ENCODE measurements around the gene TROAP. TPM values are rescaled to one million over a fixed set of nuclear protein-coding genes. Genes with fewer than 3 reads are reported as not detected.

TROAP gene
- total and polyA plus RNA-seq, 5 donors: 0.25 to 1.7 (median 0.79) TPM; not detected in 1

- no peak for DNase-seq
- Histone ChIP-seq H3K4me1 (ENCODE audit: control insufficient read depth, insufficient read depth, low read length) (peaks cover 4% of the 10 kb centered on the region), H3K27me3 (ENCODE audit: control insufficient read depth, insufficient read depth) (no peaks in the 10 kb centered on the region), H3K27ac (ENCODE audit: low read length) (no peak overlapping the region), H3K4me3 (ENCODE audit: low read length) (no peak overlapping the region), H3K9me3 (ENCODE audit: control insufficient read depth, low read length) (no peaks in the 10 kb centered on the region)
- WGBS: 58% methylated on average over 5 of the region's 5 CpGs
- ATAC-seq: no peak
- intact Hi-C loops (cut with DNase I): loop anchor here in 1 of 4 donors (5.0 kb wide), 1 partner anchor 48 kb away; no protein-coding TSS in a partner anchor
Measured at GRCh38 chr12:49294804-49295081, 28.3 kb upstream of the TROAP start.

DNA sequence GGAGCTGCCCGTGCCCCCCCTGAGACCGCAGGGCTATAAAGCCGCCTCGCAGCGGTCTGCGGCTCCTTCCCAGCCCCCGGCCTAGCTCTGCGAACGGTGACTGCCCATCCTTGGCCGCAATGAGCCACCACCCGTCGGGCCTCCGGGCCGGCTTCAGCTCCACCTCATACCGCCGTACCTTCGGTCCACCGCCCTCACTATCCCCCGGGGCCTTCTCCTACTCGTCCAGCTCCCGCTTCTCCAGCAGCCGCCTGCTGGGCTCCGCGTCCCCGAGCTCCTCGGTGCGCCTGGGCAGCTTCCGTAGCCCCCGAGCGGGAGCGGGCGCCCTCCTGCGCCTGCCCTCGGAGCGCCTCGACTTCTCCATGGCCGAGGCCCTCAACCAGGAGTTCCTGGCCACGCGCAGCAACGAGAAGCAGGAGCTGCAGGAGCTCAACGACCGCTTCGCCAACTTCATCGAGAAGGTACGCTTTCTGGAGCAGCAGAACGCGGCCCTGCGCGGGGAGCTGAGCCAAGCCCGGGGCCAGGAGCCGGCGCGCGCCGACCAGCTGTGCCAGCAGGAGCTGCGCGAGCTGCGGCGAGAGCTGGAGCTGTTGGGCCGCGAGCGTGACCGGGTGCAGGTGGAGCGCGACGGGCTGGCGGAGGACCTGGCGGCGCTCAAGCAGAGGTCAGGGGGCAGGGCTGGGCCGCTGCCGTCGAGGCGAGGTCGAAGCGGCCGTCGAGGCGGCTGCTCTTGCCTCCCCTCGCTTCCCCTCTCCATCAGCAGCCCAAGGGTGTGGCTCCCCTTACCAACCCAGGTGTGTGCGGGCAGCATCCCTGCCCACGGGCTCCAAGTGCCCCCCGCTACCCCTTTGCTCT is 27.7 kb upstream of the TROAP start, which contains the start of gene PRPH:
Gene PRPH, plus strand, starts transcription at position 66 of the 855 bp plus-strand sequence. Its CDS starts 54 bp downstream, at position 120.
- peaks cover 4% of the 10 kb centered on the region for H3K4me1 ChIP-seq (ENCODE audit: control insufficient read depth, insufficient read depth, low read length)
- no peaks in the 10 kb centered on the region for H3K27me3 ChIP-seq (ENCODE audit: control insufficient read depth, insufficient read depth)
- WGBS: 12% methylated on average over 82 of the region's 82 CpGs
- H3K4me3 ChIP-seq (ENCODE audit: low read length): no peak within 1 kb of the TSS
- DNase-seq (peak in 2 of 3 donors; percentile 58 to 66), ATAC-seq (no peak)
- intact Hi-C loops (cut with DNase I): no loop called here
- H3K27ac ChIP-seq (ENCODE audit: low read length): no peak within 1 kb of the TSS
- no peaks in the 10 kb centered on the region for H3K9me3 ChIP-seq (ENCODE audit: control insufficient read depth, low read length)

DNA sequence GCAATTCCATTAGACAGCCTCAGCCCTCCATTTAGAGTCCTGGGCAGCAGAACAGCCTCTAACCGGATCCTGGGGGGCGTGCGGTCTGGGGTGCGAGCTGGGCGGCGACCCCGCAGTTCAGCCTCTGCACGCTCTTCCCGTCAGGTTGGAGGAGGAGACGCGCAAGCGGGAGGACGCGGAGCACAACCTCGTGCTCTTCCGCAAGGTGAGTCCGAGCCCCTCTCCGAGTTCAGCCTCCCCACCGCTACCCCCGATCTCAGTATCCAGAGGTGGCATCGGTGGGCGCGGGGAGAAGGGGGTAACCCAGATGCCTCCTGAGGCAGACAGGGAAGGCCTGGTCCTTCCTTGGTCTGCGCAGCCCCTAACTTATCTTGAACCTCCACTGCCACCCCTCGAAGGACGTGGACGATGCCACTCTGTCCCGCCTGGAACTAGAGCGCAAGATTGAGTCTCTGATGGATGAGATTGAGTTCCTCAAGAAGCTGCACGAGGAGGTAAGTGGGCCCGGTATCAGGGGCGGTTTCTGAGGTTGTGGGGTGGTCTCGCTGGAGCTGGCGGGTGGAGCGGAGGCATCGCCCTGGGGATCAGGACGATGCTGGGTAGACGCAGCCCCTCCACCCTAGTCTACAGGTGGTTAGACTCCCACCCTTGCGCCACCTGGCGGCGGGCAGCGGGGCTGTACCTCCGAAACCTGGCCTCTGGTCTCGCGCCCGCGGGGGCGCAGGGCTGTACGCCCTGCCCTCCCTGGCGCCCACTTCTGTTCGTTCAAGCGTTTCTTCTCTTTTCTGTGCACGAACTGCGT is 26.8 kb upstream of the TROAP start:
- peaks cover 4% of the 10 kb centered on the region for H3K4me1 ChIP-seq (ENCODE audit: control insufficient read depth, insufficient read depth, low read length)
- no peak overlapping the region for H3K4me3 ChIP-seq (ENCODE audit: low read length)
- DNase-seq (peak; percentile 45 to 78 (median 69)), ATAC-seq (peak in 1 of 2 donors; percentile 32)
- no peaks in the 10 kb centered on the region for H3K9me3 ChIP-seq (ENCODE audit: control insufficient read depth, low read length)
- intact Hi-C loops (cut with DNase I): no loop called here
- 17% methylated on average over 54 of the region's 54 CpGs for WGBS
- H3K27me3 ChIP-seq (ENCODE audit: control insufficient read depth, insufficient read depth): no peaks in the 10 kb centered on the region
- no peak overlapping the region for H3K27ac ChIP-seq (ENCODE audit: low read length)

- intact Hi-C loops (cut with DNase I): no loop called here
- peaks cover 4% of the 10 kb centered on the region for H3K4me1 ChIP-seq (ENCODE audit: control insufficient read depth, insufficient read depth, low read length)
- 4% methylated on average over 77 of the region's 77 CpGs for WGBS
- no peaks in the 10 kb centered on the region for H3K27me3 ChIP-seq (ENCODE audit: control insufficient read depth, insufficient read depth)
- DNase-seq (peak in 1 of 3 donors; percentile 59), ATAC-seq (no peak)
- H3K9me3 ChIP-seq (ENCODE audit: control insufficient read depth, low read length): no peaks in the 10 kb centered on the region
- H3K27ac ChIP-seq (ENCODE audit: low read length): no peak overlapping the region
- peak overlapping the region; percentile 4 for H3K4me3 ChIP-seq (ENCODE audit: low read length)
Measured at GRCh38 chr12:49296836-49297694, 26.0 kb upstream of the TROAP start.

DNA sequence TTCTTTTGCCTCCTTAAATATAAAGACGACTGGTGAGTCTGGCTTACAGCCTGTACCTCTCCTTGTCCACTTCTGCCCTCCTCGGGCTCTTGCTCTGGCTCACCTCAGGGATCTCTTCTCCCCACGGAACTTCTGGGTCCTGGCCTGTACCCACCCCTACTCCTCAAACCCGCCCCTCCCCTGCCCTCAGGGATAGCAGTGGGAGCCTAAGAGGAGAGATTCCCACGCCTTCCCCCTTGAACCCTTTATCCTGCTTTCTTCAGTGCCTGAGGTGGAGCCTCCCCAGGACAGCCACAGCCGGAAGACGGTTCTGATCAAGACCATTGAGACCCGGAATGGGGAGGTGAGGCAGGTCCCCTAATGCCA is 25.4 kb upstream of the TROAP start:
- DNase-seq (no peak), ATAC-seq (no peak)
- 21% methylated on average over 8 of the region's 8 CpGs for WGBS
- Histone ChIP-seq H3K4me3 (ENCODE audit: low read length) (peak overlapping the region; percentile 4), H3K9me3 (ENCODE audit: control insufficient read depth, low read length) (no peaks in the 10 kb centered on the region), H3K27ac (ENCODE audit: low read length) (no peak overlapping the region), H3K4me1 (ENCODE audit: control insufficient read depth, insufficient read depth, low read length) (peaks cover 4% of the 10 kb centered on the region), H3K27me3 (ENCODE audit: control insufficient read depth, insufficient read depth) (no peaks in the 10 kb centered on the region)
- intact Hi-C loops (cut with DNase I): no loop called here

- DNase-seq (no peak), ATAC-seq (no peak)
- Histone ChIP-seq H3K9me3 (ENCODE audit: control insufficient read depth, low read length) (no peaks in the 10 kb centered on the region), H3K4me3 (ENCODE audit: low read length) (no peak overlapping the region), H3K4me1 (ENCODE audit: control insufficient read depth, insufficient read depth, low read length) (peaks cover 4% of the 10 kb centered on the region), H3K27ac (ENCODE audit: low read length) (no peak overlapping the region), H3K27me3 (ENCODE audit: control insufficient read depth, insufficient read depth) (no peaks in the 10 kb centered on the region)
- WGBS: 46% methylated on average over 6 of the region's 6 CpGs
- intact Hi-C loops (cut with DNase I): no loop called here
Measured at GRCh38 chr12:49298160-49298559, 24.9 kb upstream of the TROAP start.

DNA sequence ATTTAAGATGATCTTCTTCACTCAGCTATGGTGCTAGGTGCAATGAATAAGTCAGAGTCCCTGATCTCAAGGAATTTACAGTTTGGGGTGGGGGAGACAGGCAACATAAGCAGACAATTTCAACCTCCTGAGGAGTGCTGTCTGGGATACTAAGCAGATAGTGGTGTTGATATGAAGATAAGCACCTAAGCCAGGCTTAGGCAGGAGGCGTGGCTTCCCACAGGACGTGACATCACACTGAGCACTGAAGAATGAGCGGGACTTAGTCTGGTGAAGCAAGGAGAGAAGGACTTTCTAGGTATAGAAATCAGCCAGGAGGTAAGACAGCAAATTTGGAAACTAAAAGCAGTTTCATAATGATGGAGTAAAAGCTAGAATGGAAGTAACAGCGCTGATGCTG is 21.3 kb upstream of the TROAP start:
- no peak for ATAC-seq
- Histone ChIP-seq H3K27me3 (ENCODE audit: control insufficient read depth, insufficient read depth) (no peaks in the 10 kb centered on the region), H3K9me3 (ENCODE audit: control insufficient read depth, low read length) (no peaks in the 10 kb centered on the region), H3K4me3 (ENCODE audit: low read length) (no peak overlapping the region), H3K4me1 (ENCODE audit: control insufficient read depth, insufficient read depth, low read length) (peaks cover 2% of the 10 kb centered on the region), H3K27ac (ENCODE audit: low read length) (no peak overlapping the region)
- intact Hi-C loops (cut with DNase I): no loop called here
- WGBS: 63% methylated on average over 4 of the region's 4 CpGs
- no peak for DNase-seq

GRCh38 chr12:49304161-49304560 is 18.9 kb upstream of the TROAP start:
- intact Hi-C loops (cut with DNase I): no loop called here
- ATAC-seq (no peak), DNase-seq (no peak)
- no peaks in the 10 kb centered on the region for H3K9me3 ChIP-seq (ENCODE audit: control insufficient read depth, low read length)
- H3K27me3 ChIP-seq (ENCODE audit: control insufficient read depth, insufficient read depth): no peaks in the 10 kb centered on the region
- 56% methylated on average over 2 of the region's 2 CpGs for WGBS
- H3K27ac ChIP-seq (ENCODE audit: low read length): no peak overlapping the region
- H3K4me1 ChIP-seq (ENCODE audit: control insufficient read depth, insufficient read depth, low read length): no peaks in the 10 kb centered on the region
- no peak overlapping the region for H3K4me3 ChIP-seq (ENCODE audit: low read length)

GRCh38 chr12:49305762-49306510 is 17.1 kb upstream of the TROAP start:
- no peaks in the 10 kb centered on the region for H3K27me3 ChIP-seq (ENCODE audit: control insufficient read depth, insufficient read depth)
- H3K4me1 ChIP-seq (ENCODE audit: control insufficient read depth, insufficient read depth, low read length): no peaks in the 10 kb centered on the region
- DNase-seq (no peak), ATAC-seq (no peak)
- 77% methylated on average over 6 of the region's 6 CpGs for WGBS
- no peak overlapping the region for H3K4me3 ChIP-seq (ENCODE audit: low read length)
- no peak overlapping the region for H3K27ac ChIP-seq (ENCODE audit: low read length)
- intact Hi-C loops (cut with DNase I): no loop called here
- H3K9me3 ChIP-seq (ENCODE audit: control insufficient read depth, low read length): no peaks in the 10 kb centered on the region

- 85% methylated on average over 7 of the region's 7 CpGs for WGBS
- H3K9me3 ChIP-seq (ENCODE audit: control insufficient read depth, low read length): no peaks in the 10 kb centered on the region
- H3K4me1 ChIP-seq (ENCODE audit: control insufficient read depth, insufficient read depth, low read length): no peaks in the 10 kb centered on the region
- DNase-seq: no peak
- intact Hi-C loops (cut with DNase I): no loop called here
- H3K27ac ChIP-seq (ENCODE audit: low read length): no peak overlapping the region
- H3K27me3 ChIP-seq (ENCODE audit: control insufficient read depth, insufficient read depth): no peaks in the 10 kb centered on the region
- no peak for ATAC-seq
- H3K4me3 ChIP-seq (ENCODE audit: low read length): no peak overlapping the region
Measured at GRCh38 chr12:49309386-49309785, 13.7 kb upstream of the TROAP start.
